Mucosa of stomach (tissue), 1 donor: ENCODE results near the gene OXGR1.
"Not testable (repeated sequence)": the region's sequence is repeated elsewhere in the genome, so short reads cannot be mapped to it uniquely, and the experiment has no call there.

ENCODE experiments used
- H3K27me3 ChIP-seq: one replicate; pipeline ENCODE4 v1.7.0; 2013; ENCODE audit warnings: mild to moderate bottlenecking, low read length; ENCODE audit not compliant: control insufficient read depth, insufficient read depth
- H3K36me3 ChIP-seq: one replicate; pipeline ENCODE4 v1.7.0; 2013; ENCODE audit warnings: low read length; ENCODE audit not compliant: control insufficient read depth, insufficient read depth
- H3K4me1 ChIP-seq: one replicate; pipeline ENCODE4 v1.7.0; 2013; ENCODE audit warnings: mild to moderate bottlenecking, low read length; ENCODE audit not compliant: control insufficient read depth, insufficient read depth
- H3K4me3 ChIP-seq: one replicate; pipeline ENCODE4 v1.7.0; 2013; ENCODE audit warnings: low read length
- H3K9ac ChIP-seq: one replicate; pipeline ENCODE4 v1.7.0; 2013; ENCODE audit warnings: mild to moderate bottlenecking, low read length, moderate library complexity
- H3K9me3 ChIP-seq: one replicate; pipeline ENCODE4 v1.7.0; 2013; ENCODE audit warnings: mild to moderate bottlenecking, low read length, moderate library complexity; ENCODE audit not compliant: control insufficient read depth
- donor health status: Pancreatic carcinoma.

OXGR1 gene

DNA sequence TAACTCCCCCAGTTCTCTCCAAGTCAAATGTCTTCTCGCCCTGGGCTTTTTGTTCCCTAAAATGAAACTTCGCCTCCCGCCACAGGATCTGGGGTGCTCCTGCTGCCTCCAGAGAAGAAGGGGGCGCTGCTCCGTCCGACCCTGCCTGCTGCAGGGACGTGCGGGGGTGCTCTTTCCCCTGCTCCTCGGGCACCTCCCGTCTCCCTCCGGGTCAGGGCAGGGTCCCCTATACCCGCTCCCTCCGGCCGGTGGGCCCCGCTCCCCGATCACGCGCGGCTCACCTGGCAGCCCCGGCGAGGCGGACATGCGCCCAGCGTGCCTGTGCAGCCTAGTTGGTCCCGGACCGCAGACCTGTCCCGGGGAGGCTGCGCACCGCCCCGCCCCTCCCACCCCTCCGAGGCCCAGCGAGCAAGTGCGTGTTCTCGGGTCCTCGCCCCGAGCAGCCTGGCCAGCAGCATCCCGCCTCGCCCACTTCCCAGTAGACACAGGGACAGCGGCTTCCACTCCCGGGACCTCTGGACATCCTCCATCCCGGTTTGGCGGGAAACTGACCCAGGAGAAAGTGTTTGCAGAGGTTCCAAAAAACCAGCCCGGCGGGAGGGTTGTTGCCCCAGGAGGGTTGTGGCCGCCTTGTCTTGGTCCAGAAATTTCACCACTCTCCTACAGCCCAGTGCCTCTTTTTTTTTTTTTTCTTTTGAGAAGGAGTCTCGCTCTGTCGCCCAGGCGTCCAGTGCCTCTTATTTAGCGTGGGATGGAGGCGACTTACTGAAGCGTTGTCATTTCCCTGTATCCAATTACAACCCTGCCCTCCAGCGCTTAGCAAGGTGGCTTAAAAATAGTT is at the start of gene OXGR1:
OXGR1 (minus strand) TSS at position 460 of the 841 bp plus-strand sequence. CDS start 6,717 bp downstream, outside the sequence.
- no peak within 1 kb of the TSS for H3K4me3 ChIP-seq
- H3K9ac ChIP-seq, result no peak within 1 kb of the TSS
- peaks cover 30% of the 10 kb centered on the region for H3K27me3 ChIP-seq
- no peaks in the 10 kb centered on the region for H3K36me3 ChIP-seq
- H3K4me1 ChIP-seq, result no peaks in the 10 kb centered on the region
- H3K9me3 ChIP-seq, result no peaks in the 10 kb centered on the region

DNA sequence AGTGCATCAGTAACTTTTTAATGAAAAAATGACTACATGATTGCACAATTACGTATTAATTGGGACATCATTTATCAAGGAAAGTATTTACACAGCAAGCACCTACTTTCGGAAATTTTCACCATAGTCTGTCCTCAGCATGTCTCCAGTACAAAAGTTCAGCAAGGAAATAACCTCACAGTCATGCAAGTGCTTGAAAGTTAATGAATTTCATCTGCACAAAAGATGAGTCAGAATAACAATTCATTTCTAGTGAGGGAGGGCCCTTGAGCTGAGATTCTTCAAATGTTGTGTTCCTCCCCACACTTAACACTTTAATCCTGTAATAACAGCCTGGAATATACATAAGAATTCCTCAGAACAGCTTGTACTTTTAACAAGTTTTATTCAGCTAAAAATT is 49.0 kb upstream of the OXGR1 start:
- no peak overlapping the region for H3K9ac ChIP-seq
- no peaks in the 10 kb centered on the region for H3K9me3 ChIP-seq
- no peak overlapping the region for H3K4me3 ChIP-seq
- H3K4me1 ChIP-seq, result peaks cover 3% of the 10 kb centered on the region
- H3K36me3 ChIP-seq, result no peaks in the 10 kb centered on the region
- H3K27me3 ChIP-seq, result no peaks in the 10 kb centered on the region

GRCh38 chr13:97030705-97031452 is 36.6 kb upstream of the OXGR1 start:
- no peak overlapping the region for H3K9ac ChIP-seq
- no peaks in the 10 kb centered on the region for H3K9me3 ChIP-seq
- H3K27me3 ChIP-seq, result no peaks in the 10 kb centered on the region
- H3K4me1 ChIP-seq, result no peaks in the 10 kb centered on the region
- H3K36me3 ChIP-seq, result no peaks in the 10 kb centered on the region
- H3K4me3 ChIP-seq, result no peak overlapping the region

DNA sequence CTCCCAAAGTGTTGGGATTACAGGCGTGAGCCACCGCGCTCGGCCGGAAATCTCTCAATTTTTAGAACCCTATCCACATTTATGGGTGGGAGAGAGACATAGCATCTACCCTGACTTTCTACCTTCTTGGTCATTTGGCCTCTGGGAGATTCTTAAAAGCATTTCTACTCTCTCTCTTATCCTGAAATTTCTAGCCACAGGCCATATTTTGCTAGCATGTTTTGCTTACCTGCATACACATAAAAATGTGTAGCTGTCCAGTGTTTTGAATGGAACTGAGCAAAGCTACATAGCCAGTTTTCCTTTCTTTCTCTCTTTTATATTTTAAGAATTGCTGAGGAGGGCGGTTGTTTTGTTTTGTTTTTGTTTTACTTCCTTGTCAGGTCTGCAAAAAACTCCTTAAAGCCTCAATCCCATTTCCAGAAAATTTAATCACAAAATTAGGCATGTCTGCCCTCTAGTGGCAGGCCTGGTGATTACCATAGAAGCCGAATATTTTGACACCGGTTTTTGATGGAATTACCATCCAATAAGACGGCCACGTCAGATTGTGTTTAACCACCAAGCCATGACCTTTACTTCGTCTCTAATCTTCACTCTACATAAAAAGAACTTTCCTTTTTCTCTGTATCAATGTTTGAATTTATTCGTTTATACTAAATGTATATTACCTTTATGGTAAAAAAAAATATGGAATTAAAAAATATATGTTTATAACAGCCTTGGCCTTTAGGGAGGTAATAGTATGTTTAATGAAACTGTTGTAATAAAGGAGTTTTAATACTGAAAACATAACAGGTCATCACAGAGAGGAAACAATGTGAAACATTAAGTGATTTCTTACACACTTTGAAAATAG is 34.4 kb upstream of the OXGR1 start:
- Histone ChIP-seq H3K27me3 (no peaks in the 10 kb centered on the region), H3K4me3 (no peak overlapping the region), H3K9me3 (no peaks in the 10 kb centered on the region), H3K4me1 (no peaks in the 10 kb centered on the region), H3K36me3 (no peaks in the 10 kb centered on the region), H3K9ac (no peak overlapping the region)

DNA sequence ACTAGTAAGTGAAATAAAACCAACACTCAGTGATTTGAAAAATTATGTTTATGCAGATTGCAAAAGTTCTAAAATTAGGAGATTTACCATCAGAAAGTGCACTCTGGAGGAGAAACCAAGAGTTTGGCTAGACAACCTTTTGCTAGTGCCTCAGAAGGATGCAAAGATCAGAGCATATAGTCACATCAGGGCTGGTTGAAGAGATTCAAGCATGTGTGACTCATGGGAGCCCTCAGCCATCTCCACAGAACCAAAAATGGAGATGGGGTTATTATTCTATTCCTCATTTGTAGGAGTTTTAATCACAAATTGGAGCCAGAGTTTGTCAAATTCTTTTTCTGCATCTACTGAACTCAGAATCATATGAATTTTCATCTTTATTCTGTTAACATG is 32.9 kb upstream of the OXGR1 start:
- no peaks in the 10 kb centered on the region for H3K9me3 ChIP-seq
- no peaks in the 10 kb centered on the region for H3K36me3 ChIP-seq
- H3K4me1 ChIP-seq, result no peaks in the 10 kb centered on the region
- H3K27me3 ChIP-seq, result peaks cover 9% of the 10 kb centered on the region
- H3K9ac ChIP-seq, result no peak overlapping the region
- H3K4me3 ChIP-seq, result no peak overlapping the region

GRCh38 chr13:97026531-97027161 is 32.4 kb upstream of the OXGR1 start:
- H3K27me3 ChIP-seq, result peaks cover 14% of the 10 kb centered on the region
- no peaks in the 10 kb centered on the region for H3K9me3 ChIP-seq
- no peaks in the 10 kb centered on the region for H3K4me1 ChIP-seq
- no peak overlapping the region for H3K9ac ChIP-seq
- no peak overlapping the region for H3K4me3 ChIP-seq
- H3K36me3 ChIP-seq, result no peaks in the 10 kb centered on the region

GRCh38 chr13:97023812-97024211 is 29.5 kb upstream of the OXGR1 start:
- H3K9me3 ChIP-seq, H3K9ac ChIP-seq, H3K36me3 ChIP-seq, H3K4me3 ChIP-seq, H3K4me1 ChIP-seq: not testable (repeated sequence)
- peaks cover 31% of the 10 kb centered on the region for H3K27me3 ChIP-seq

GRCh38 chr13:97023117-97023516 is 28.8 kb upstream of the OXGR1 start:
- no peaks in the 10 kb centered on the region for H3K4me1 ChIP-seq
- H3K27me3 ChIP-seq, result peaks cover 37% of the 10 kb centered on the region
- H3K9ac ChIP-seq, result no peak overlapping the region
- H3K36me3 ChIP-seq, result no peaks in the 10 kb centered on the region
- H3K9me3 ChIP-seq, result no peaks in the 10 kb centered on the region
- no peak overlapping the region for H3K4me3 ChIP-seq

DNA sequence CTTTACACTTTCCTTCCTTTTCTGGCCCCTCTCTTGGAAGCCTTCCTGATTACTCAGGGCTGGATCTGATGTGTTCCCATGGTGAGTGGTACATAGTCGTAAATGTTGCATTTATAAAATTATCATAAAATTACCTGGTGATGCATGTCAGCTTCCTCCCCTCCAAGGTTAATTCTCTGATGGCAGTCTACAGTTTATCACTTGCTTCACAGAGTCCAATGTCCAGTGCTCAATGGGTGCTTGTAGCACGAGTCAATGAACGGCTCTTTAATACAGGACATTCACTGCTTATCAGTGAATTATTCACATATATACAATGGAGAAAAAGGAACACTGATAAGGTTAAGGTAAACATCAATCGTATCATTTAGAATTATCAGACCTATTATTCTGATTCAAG is 27.0 kb upstream of the OXGR1 start:
- no peaks in the 10 kb centered on the region for H3K4me1 ChIP-seq
- no peak overlapping the region for H3K9ac ChIP-seq
- no peak overlapping the region for H3K4me3 ChIP-seq
- peaks cover 37% of the 10 kb centered on the region for H3K27me3 ChIP-seq
- H3K36me3 ChIP-seq, result no peaks in the 10 kb centered on the region
- no peaks in the 10 kb centered on the region for H3K9me3 ChIP-seq

DNA sequence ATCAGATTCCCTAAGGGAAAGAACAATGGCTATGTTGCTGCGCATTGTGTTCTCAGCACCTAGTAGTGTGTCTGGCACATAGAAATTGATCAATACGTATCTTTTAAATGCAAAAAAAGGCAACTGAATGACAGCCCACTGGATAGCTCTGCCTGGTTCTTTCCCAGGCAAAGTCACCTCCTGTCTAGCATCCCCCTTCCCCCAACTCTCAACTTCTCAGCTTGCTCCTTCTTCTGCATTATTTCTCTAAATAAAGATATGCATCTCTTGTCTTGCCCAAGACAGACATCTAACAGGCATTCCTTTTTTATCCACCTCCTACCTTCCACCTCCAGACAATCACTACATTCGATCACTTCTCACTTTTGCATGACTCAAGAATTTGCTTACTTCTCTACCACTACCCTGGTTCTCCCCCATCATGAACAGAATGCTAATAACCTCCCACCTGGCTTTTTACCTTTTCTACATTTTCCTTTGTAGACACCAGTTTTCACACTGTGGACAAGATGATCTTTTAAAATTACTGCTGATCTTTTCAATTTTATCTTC is 26.5 kb upstream of the OXGR1 start:
- Histone ChIP-seq H3K9me3 (no peaks in the 10 kb centered on the region), H3K4me1 (no peaks in the 10 kb centered on the region), H3K4me3 (no peak overlapping the region), H3K9ac (no peak overlapping the region), H3K27me3 (peaks cover 37% of the 10 kb centered on the region), H3K36me3 (no peaks in the 10 kb centered on the region)

GRCh38 chr13:97020194-97020593 is 25.9 kb upstream of the OXGR1 start:
- H3K9me3 ChIP-seq, result no peaks in the 10 kb centered on the region
- no peaks in the 10 kb centered on the region for H3K4me1 ChIP-seq
- H3K4me3 ChIP-seq, result no peak overlapping the region
- no peaks in the 10 kb centered on the region for H3K36me3 ChIP-seq
- H3K9ac ChIP-seq, result no peak overlapping the region
- peaks cover 37% of the 10 kb centered on the region for H3K27me3 ChIP-seq
